ENCODE measurements around the gene SH3TC1. TPM values are rescaled to one million over a fixed set of nuclear protein-coding genes. Genes with fewer than 3 reads are reported as not detected.
A peak's percentile ranks its signal among the peaks of the same experiment; 100 is the strongest.

Gene SH3TC1
- total RNA-seq = 11.2 and 12.5 TPM in 2 replicates
- long read RNA-seq = 0 reads

GRCh38 chr4:8198906-8199593 lies at the start of gene SH3TC1:
TSS of gene SH3TC1 (plus strand) at chr4:8199290. CDS start at chr4:8205195, 5,905 bp downstream.
- DNase-seq (ENCODE audit: low spot score, unreplicated experiment) = peak; percentile 68
- Mint-ChIP-seq H3K4me1 (ENCODE audit: low read depth) (peaks cover 25% of the 10 kb centered on the region), H3K27me3 (no peaks in the 10 kb centered on the region), H3K9me3 (ENCODE audit: low read depth) (no peaks in the 10 kb centered on the region), H3K27ac (peak within 1 kb of the TSS; percentile 93), H3K36me3 (ENCODE audit: insufficient read depth) (no peaks in the 10 kb centered on the region), H3K4me3 (ENCODE audit: low read depth) (peak within 1 kb of the TSS; percentile 56)
- no peak for TF ChIP-seq CTCF (IDR thresholded peaks at IDR 0.05; ENCODE audit: unreplicated experiment)

- DNase-seq (ENCODE audit: low spot score, unreplicated experiment) = no peak
These were observed 49.4 kb upstream of the SH3TC1 start for GRCh38 chr4:8149664-8150063.

GRCh38 chr4:8150152-8151090 lies 48.7 kb upstream of the SH3TC1 start:
- Mint-ChIP-seq H3K4me1 (ENCODE audit: low read depth) (peaks cover 8% of the 10 kb centered on the region), H3K4me3 (ENCODE audit: low read depth) (no peak overlapping the region), H3K9me3 (ENCODE audit: low read depth) (no peaks in the 10 kb centered on the region), H3K36me3 (ENCODE audit: insufficient read depth) (no peaks in the 10 kb centered on the region), H3K27me3 (peaks cover 27% of the 10 kb centered on the region), H3K27ac (no peak overlapping the region)
- no peak for DNase-seq (ENCODE audit: low spot score, unreplicated experiment)
- no peak for TF ChIP-seq CTCF (IDR thresholded peaks at IDR 0.05; ENCODE audit: unreplicated experiment)

More at GRCh38 chr4:8149664-8150063, 49.4 kb upstream of the SH3TC1 start:
- no peaks in the 10 kb centered on the region for H3K9me3 Mint-ChIP-seq (ENCODE audit: low read depth)
- no peak overlapping the region for H3K27ac Mint-ChIP-seq
- peaks cover 15% of the 10 kb centered on the region for H3K4me1 Mint-ChIP-seq (ENCODE audit: low read depth)
- H3K27me3 Mint-ChIP-seq = peaks cover 22% of the 10 kb centered on the region
- no peak overlapping the region for H3K4me3 Mint-ChIP-seq (ENCODE audit: low read depth)
- H3K36me3 Mint-ChIP-seq (ENCODE audit: insufficient read depth) = no peaks in the 10 kb centered on the region
- TF ChIP-seq CTCF (IDR thresholded peaks at IDR 0.05; ENCODE audit: unreplicated experiment) = no peak

- no peak for TF ChIP-seq CTCF (IDR thresholded peaks at IDR 0.05; ENCODE audit: unreplicated experiment)
- no peak overlapping the region for H3K27ac Mint-ChIP-seq
- no peak for DNase-seq (ENCODE audit: low spot score, unreplicated experiment)
- H3K36me3 Mint-ChIP-seq (ENCODE audit: insufficient read depth) = no peaks in the 10 kb centered on the region
- no peak overlapping the region for H3K4me3 Mint-ChIP-seq (ENCODE audit: low read depth)
- H3K27me3 Mint-ChIP-seq = peaks cover 31% of the 10 kb centered on the region
- H3K4me1 Mint-ChIP-seq (ENCODE audit: low read depth) = peaks cover under 1% of the 10 kb centered on the region
- no peaks in the 10 kb centered on the region for H3K9me3 Mint-ChIP-seq (ENCODE audit: low read depth)
These were observed 47.9 kb upstream of the SH3TC1 start for GRCh38 chr4:8151165-8151650.
